Right ventricle myocardium superior (tissue), 1 donor: Measurements from ENCODE around the gene RUSF1. TPM values are rescaled to one million over a fixed set of nuclear protein-coding genes. Genes with fewer than 3 reads are reported as not detected.

Experiments
- total RNA-seq: library from RNA; stranded (reverse); fragmentation: NEBNext Ultra II Directional; extraction: Animal tissue kit (Norgen Biotek cat#: 25700); gene quantifications from one replicate; pipeline ENCODE4 v1.2.1, GENCODE V29; 2021
- donor health status: DM: no; HTN: yes; CAD: no; lungs with severe emphysema.

The RUSF1 gene
- total RNA-seq, 1 donor from 2014 or later: 20.1 TPM

Other genes with a start within 250 kb of the RUSF1 start
- 8.6 TPM for gene ITGAM, start 248.4 kb downstream of the RUSF1 start, total RNA-seq
- 1.2 TPM for gene ITGAX, start 153.2 kb downstream of the RUSF1 start, total RNA-seq
- gene ITGAD, start 115.1 kb downstream of the RUSF1 start, total RNA-seq: not detected
- gene COX6A2, start 80.0 kb downstream of the RUSF1 start, total RNA-seq: 1,514 TPM
- gene ZNF843, start 65.6 kb downstream of the RUSF1 start, total RNA-seq: 1.9 TPM
- 5.8 TPM for gene ARMC5, start 48.9 kb downstream of the RUSF1 start, total RNA-seq
- 13.2 TPM for gene TGFB1I1, start 36.2 kb downstream of the RUSF1 start, total RNA-seq
- not detected for gene SLC5A2, start 25.3 kb downstream of the RUSF1 start, total RNA-seq
- not detected for gene AHSP, start 19.5 kb upstream of the RUSF1 start, total RNA-seq